Left lung (tissue), 10 donors: Measurements from ENCODE around the gene YY1. TPM values are rescaled to one million over a fixed set of nuclear protein-coding genes. Genes with fewer than 3 reads are reported as not detected.

Experiments
- ATAC-seq: fragments of 200-7000 bp; cut with Tn5 transposase; one replicate; pipeline ENCODE4 v1.9.1; 2020; ENCODE audit warnings: moderate library complexity
- DNase-seq, 4 donors: peaks; one replicate each; pipeline ENCODE4 v3.0.0-alpha.2; 2013 to 2020
- H3K27ac ChIP-seq, 2 donors: fragments of 200-600 bp; sonication (generic) in 1 of 2; one replicate each; pipeline versions ENCODE4 v1.5.0 to v1.8.0; 2020 to 2021
- H3K27me3 ChIP-seq, 2 donors: fragments of 200-600 bp; sonication (generic) in 1 of 2; one replicate each; pipeline versions ENCODE4 v1.5.0 to v1.8.0; 2020 to 2021
- H3K36me3 ChIP-seq, 2 donors: fragments of 200-600 bp; sonication (generic) in 1 of 2; one replicate each; pipeline versions ENCODE4 v1.5.0 to v1.8.0; 2020 to 2021
- H3K4me1 ChIP-seq, 2 donors: fragments of 200-600 bp; one replicate each; pipeline ENCODE4 v1.8.0; 2021
- H3K4me3 ChIP-seq, 2 donors: fragments of 200-600 bp; sonication (generic) in 1 of 2; one replicate each; pipeline versions ENCODE4 v1.5.0 to v1.8.0; 2020 to 2021; ENCODE audit warnings: mild to moderate bottlenecking in 1 of 2
- H3K9me3 ChIP-seq, 2 donors: fragments of 200-600 bp; sonication (generic) in 1 of 2; one replicate each; pipeline versions ENCODE4 v1.5.0 to v1.8.0; 2020 to 2021
- CTCF ChIP-seq, 2 donors: fragments of 200-600 bp; sonication (generic) in 1 of 2; IDR thresholded peaks; one replicate each; pipeline versions ENCODE4 v1.5.0 to v1.8.0; 2021; ENCODE audit warnings: antibody characterized with exemption in 2 of 2
- intact Hi-C, 2 donors: fragments of 100-400 bp; cut with DNase I; formaldehyde crosslinking; loops; one replicate each; pipeline versions ENCODE4 v1.11.2 to v1.14.2; 2022
- polyA plus RNA-seq, 6 donors: library from polyadenylated mRNA; unstranded; fragments of 120-200 nt; gene quantifications; one replicate each; pipeline ENCODE4 v1.2.1, GENCODE V29; 2013; ENCODE audit not compliant: insufficient read length in 6 of 6
- total RNA-seq, 2 donors: library from RNA; stranded (reverse); fragmentation: NEBNext Ultra II Directional; extraction: Animal tissue kit (Norgen Biotek cat#: 25700); gene quantifications; one replicate each; pipeline ENCODE4 v1.2.1, GENCODE V29; 2021
- donor health status: DM: no; HTN: yes; CAD: no.
- donor health status: DM: no; HTN: no; CAD: no.

The YY1 gene
- total and polyA plus RNA-seq, 8 donors = 57.4 to 129 (median 119) TPM

GRCh38 chr14:100262545-100262944 is 23.6 kb downstream of the YY1 start:
- Histone ChIP-seq H3K9me3 (no peaks in the 10 kb centered on the region), H3K36me3 (peaks cover 0 to 32% of the 10 kb centered on the region in 2 donors), H3K4me3 (no peak overlapping the region), H3K27me3 (no peaks in the 10 kb centered on the region), H3K4me1 (peaks cover 0 to 51% of the 10 kb centered on the region in 2 donors), H3K27ac (peak overlapping the region in 1 of 2 donors; percentile 41)
- ATAC-seq (no peak), DNase-seq (no peak)
- intact Hi-C loops = no loop called here
- no peak for TF ChIP-seq CTCF (IDR thresholded peaks at IDR 0.05)

DNA sequence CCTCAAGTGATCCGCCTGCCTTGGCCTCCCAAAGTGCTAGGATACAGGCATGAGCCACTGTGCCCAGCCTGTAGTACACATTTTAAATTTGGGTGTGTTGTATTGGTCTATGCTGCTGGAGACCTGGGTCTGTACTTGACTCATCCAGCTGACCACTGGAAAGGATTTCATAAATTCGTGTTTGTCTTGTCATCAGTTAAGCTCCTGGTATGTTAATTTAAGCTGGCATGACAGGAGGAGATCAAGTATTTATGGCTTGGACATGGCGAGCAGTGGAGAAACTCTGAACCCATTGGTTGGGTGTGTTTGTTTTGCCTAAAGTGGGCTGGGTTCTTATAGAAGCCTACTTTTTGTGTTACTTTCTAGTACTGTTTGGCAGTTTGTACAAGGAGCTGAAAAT is 24.2 kb downstream of the YY1 start:
- intact Hi-C loops = no loop called here
- TF ChIP-seq CTCF (IDR thresholded peaks at IDR 0.05) = no peak
- DNase-seq = no peak
- H3K4me3 ChIP-seq = no peak overlapping the region
- H3K4me1 ChIP-seq = peaks cover 0 to 45% of the 10 kb centered on the region in 2 donors
- H3K27ac ChIP-seq = peak overlapping the region in 1 of 2 donors; percentile 41
- H3K27me3 ChIP-seq = no peaks in the 10 kb centered on the region
- ATAC-seq = no peak
- no peaks in the 10 kb centered on the region for H3K9me3 ChIP-seq
- H3K36me3 ChIP-seq = peaks cover 0 to 32% of the 10 kb centered on the region in 2 donors

DNA sequence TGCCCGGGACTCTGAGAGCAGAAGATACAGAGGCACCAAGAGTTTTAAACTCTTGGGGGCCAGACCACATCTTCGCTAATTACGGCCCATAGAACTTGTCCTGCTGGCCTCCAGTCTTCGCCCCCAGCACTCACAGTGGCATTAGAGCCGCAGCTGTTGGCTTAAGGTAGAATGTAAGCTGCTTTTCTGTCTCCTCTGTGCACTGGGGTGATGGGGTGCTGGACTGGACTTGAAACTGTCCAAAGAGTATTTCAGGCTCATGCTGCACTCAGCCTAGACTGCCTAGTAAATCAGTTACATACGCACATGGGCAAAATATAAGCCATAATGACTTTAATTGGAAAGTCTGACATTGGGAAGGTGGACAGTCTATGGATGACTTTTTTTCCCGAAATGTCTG is 29.0 kb downstream of the YY1 start:
- TF ChIP-seq CTCF (IDR thresholded peaks at IDR 0.05) = no peak
- H3K36me3 ChIP-seq = peaks cover 0 to 26% of the 10 kb centered on the region in 2 donors
- DNase-seq (no peak), ATAC-seq (no peak)
- no peak overlapping the region for H3K4me3 ChIP-seq
- peaks cover 0 to 37% of the 10 kb centered on the region in 2 donors for H3K4me1 ChIP-seq
- H3K27ac ChIP-seq = no peak overlapping the region
- intact Hi-C loops = no loop called here
- no peaks in the 10 kb centered on the region for H3K9me3 ChIP-seq
- H3K27me3 ChIP-seq = no peaks in the 10 kb centered on the region

- Histone ChIP-seq H3K27ac (no peak overlapping the region), H3K4me1 (peaks cover 0 to 36% of the 10 kb centered on the region in 2 donors), H3K27me3 (no peaks in the 10 kb centered on the region), H3K36me3 (peaks cover 0 to 19% of the 10 kb centered on the region in 2 donors), H3K4me3 (no peak overlapping the region), H3K9me3 (no peaks in the 10 kb centered on the region)
- no peak for DNase-seq
- intact Hi-C loops = no loop called here
- ATAC-seq = no peak
- no peak for TF ChIP-seq CTCF (IDR thresholded peaks at IDR 0.05)
Measured at GRCh38 chr14:100268591-100269207, 29.8 kb downstream of the YY1 start.

- Histone ChIP-seq H3K27ac (no peak overlapping the region), H3K36me3 (peaks cover 0 to 9% of the 10 kb centered on the region in 2 donors), H3K9me3 (no peaks in the 10 kb centered on the region), H3K4me1 (peaks cover 0 to 52% of the 10 kb centered on the region in 2 donors), H3K27me3 (no peaks in the 10 kb centered on the region), H3K4me3 (no peak overlapping the region)
- peak in 1 of 2 donors; percentile 24 for TF ChIP-seq CTCF (IDR thresholded peaks at IDR 0.05)
- intact Hi-C loops = no loop called here
- DNase-seq = peak in 1 of 4 donors; percentile 64
- peak; percentile 91 for ATAC-seq
Measured at GRCh38 chr14:100271247-100271939, 32.4 kb downstream of the YY1 start.
